LNCAP (cell line): ENCODE data around the gene SH3TC1.

Source experiments
- TF ChIP-seq, protein P1 (sequence below): fragments of 450-650 bp; IDR thresholded peaks from 2 replicates; pipeline ENCODE4 v1.5.1; 2017; ENCODE audit warnings: mild to moderate bottlenecking

Gene SH3TC1

DNA sequence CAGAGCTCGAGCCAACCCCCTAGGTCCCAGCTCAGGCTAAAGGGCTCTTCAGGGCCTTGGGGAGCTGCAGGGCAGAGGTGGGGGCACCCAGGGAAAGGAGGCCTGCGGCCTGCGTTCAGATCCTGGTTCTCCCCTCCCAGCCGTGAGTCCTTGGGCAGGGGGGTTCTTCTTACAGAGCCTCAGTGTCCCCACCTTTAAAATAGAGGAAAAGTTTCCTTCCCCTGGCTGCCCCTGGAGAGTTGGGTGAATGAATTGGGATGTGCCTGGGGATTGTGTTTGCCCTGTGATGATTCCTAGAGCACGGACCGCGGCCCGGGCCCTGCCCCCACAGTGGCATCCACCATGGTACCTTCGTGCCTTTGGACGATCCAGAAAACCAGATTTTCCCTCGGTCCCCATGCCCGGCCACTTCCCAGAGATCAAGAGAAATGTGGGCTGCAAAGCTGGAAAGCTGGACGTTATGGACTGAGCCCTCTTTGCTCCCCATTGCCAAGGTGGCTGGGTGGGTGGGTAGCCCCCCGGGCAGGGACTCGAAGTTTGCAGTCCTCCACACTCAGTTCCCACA is 81.9 kb downstream of the SH3TC1 start:
- TF ChIP-seq, protein P1, sequence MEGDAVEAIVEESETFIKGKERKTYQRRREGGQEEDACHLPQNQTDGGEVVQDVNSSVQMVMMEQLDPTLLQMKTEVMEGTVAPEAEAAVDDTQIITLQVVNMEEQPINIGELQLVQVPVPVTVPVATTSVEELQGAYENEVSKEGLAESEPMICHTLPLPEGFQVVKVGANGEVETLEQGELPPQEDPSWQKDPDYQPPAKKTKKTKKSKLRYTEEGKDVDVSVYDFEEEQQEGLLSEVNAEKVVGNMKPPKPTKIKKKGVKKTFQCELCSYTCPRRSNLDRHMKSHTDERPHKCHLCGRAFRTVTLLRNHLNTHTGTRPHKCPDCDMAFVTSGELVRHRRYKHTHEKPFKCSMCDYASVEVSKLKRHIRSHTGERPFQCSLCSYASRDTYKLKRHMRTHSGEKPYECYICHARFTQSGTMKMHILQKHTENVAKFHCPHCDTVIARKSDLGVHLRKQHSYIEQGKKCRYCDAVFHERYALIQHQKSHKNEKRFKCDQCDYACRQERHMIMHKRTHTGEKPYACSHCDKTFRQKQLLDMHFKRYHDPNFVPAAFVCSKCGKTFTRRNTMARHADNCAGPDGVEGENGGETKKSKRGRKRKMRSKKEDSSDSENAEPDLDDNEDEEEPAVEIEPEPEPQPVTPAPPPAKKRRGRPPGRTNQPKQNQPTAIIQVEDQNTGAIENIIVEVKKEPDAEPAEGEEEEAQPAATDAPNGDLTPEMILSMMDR = no peak

DNA sequence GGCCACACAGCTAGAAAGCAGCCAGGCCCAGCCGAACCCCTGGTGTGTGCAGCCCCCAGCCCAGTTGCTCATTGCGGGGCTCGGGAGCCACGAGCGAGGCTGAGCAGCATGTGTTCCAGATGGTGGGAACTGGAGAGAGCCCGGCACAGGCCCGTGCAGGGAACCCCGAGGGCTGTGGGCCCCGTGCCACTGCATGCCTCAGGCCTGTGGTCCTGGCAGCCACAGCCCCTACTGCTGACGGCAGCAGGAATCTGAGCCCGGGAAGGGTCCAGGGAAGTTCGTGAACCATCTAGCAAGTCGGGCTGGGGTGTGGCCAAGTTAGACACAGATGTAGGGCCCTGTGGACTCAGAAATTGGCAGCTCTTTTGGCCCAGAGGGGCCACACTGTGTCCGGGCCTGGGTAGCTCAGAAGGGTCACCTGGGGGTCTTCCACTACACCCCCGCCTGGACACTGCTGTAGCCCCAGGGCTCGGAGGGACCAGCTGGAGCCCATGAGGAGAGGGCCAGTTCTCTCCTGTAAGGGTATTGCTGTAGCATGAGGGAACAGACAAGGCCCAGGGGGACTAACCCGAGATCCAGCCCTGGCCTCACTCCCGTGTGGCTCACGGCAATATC is 82.5 kb downstream of the SH3TC1 start:
- TF ChIP-seq, protein P1 = no peak

DNA sequence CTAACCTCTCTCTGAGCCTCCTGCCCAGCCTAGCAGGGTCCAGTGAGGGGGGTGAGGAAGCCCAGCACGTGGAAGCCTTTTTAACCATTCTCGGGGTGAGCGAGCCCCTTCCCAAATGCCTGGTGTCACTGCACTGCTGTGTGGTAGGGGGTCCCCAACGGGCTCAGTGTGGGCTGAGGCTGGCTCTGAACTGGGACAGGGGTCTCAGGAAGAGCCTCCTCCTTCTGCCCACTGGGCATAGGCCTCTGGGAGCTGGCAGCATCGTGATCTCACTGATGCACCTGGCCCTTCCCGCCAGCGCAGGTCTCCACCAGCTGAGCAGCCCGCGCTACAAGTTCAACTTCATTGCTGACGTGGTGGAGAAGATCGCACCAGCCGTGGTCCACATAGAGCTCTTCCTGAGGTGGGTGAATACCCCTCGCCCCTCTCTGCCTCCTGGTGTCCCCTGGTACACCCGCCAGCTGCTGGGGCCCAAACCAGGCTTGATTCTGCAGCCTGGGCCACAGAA is 83.1 kb downstream of the SH3TC1 start:
- TF ChIP-seq, protein P1 = no peak

DNA sequence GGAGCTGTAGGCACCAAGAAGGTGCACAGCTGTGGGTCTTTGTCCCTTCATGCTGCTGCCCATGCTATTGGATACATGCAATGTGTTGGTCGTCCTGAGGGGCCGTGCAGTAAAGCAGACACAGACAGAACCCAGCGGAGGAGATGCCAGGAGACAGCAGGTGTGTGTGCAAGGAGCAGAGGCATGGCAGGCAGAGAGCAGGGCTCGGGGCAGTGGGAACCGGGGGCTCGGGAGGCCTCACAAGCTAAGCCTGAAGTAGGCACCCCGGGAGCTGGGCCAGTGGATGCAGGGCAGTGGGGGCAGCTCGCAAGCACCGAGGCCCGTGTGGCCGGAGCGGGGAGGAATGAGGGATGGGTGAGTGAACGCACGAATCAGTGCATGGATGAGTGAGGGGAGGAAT is 83.7 kb downstream of the SH3TC1 start:
- TF ChIP-seq, protein P1 = no peak

DNA sequence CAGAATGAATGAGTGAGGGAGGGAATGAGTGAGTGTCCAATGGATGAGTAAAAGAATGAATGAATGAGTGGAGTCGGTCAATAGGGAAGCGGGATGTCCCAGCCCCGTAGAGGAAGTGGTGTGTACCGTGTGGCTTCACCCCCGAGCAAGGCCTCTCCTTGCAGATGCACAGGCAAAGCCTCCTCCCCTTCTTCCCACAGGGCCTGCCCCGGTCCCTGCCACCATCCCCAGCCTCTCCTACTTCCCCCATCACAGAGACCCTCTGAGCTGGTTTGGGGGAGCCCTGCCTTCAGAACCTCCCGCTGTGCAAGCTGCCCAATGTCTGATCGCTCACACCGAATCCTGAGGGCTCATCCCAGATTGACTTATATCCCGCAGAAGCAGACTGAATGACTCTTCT is 84.1 kb downstream of the SH3TC1 start:
- TF ChIP-seq, protein P1 = no peak

DNA sequence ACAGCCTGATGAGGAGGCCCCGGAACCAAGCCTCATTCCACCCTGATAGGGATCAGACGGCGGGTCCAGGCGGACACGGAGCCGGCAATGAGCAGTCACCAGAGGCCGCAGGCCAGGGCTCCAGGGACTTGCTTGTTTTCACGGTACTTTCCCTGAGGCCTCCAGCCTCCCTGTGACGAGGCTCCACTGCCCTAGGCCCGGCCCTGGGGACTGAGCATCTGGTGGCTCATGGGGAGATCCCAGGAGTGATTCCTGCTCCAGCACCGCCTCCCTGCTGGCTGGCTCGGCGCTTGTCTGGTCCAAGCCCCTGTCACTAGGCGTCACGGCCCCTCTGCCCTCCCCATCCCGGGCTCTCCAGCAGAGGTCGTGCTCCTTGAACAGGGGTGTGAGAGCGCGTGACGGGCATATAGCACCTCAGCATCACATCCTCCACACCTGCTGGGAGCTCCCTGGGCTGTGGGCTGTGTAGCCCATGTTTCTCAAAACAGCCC is 84.6 kb downstream of the SH3TC1 start:
- TF ChIP-seq, protein P1 = no peak

DNA sequence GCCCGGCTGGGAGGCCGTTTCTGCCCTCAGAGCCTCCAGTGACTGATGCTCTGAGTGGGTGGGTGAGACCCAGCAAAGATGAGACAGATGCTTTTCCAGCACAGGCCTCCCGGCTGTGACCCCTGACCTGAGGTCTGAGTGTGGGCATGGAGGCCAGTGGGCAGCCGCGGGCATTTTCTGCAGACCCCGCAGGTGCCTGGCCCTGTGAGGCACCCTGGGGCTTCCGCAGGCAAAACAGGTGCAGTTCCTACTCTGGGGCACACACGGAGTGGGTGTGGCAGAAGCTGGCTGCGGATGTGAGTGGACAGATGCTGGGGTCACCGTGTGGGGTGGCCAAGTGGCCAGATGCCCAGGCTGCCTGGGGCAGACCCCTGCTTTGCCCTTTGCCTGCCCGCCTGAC is 85.3 kb downstream of the SH3TC1 start:
- TF ChIP-seq, protein P1 = no peak
